Neural cell (in vitro differentiated cells): ENCODE data around the gene PAK5. TPM values are rescaled to one million over a fixed set of nuclear protein-coding genes. Genes with fewer than 3 reads are reported as not detected.

Experiments used
- H2AFZ ChIP-seq: fragments of 200-600, 300-800 bp; sonication (generic), shearing (Covaris generic); 2 replicates; pipeline ENCODE4 v1.6.0; 2014; ENCODE audit warnings: low read depth, mild to moderate bottlenecking, antibody characterized with exemption, low read length, moderate library complexity
- H3F3A ChIP-seq: fragments of 200-600 bp; shearing (Covaris generic); 2 replicates; pipeline ENCODE4 v1.6.1; 2016; ENCODE audit warnings: mild to moderate bottlenecking, moderate library complexity, mixed read lengths, antibody characterized with exemption, low read length; ENCODE audit not compliant: insufficient read depth, poor library complexity, severe bottlenecking
- H3K27ac ChIP-seq: fragments of 200-600, 300-800 bp; sonication (generic), shearing (Covaris generic); 2 replicates; pipeline ENCODE4 v1.5.1; 2014; ENCODE audit warnings: mild to moderate bottlenecking, low read length, moderate library complexity
- H3K27me3 ChIP-seq: fragments of 300-800, 200-600 bp; sonication (generic), shearing (Covaris generic); 2 replicates; pipeline ENCODE4 v1.6.0; 2014; ENCODE audit warnings: mild to moderate bottlenecking, low read depth, low read length, moderate library complexity; ENCODE audit not compliant: insufficient read depth
- H3K36me3 ChIP-seq: fragments of 300-800, 200-600 bp; sonication (generic), shearing (Covaris generic); 2 replicates; pipeline ENCODE4 v1.5.1; 2014; ENCODE audit warnings: mild to moderate bottlenecking, antibody characterized with exemption, low read length, moderate library complexity; ENCODE audit not compliant: insufficient read depth
- H3K4me2 ChIP-seq: fragments of 300-800, 200-600 bp; sonication (generic), shearing (Covaris generic); 2 replicates; pipeline ENCODE4 v1.6.0; 2014; ENCODE audit warnings: mild to moderate bottlenecking, low read length
- H3K4me3 ChIP-seq: fragments of 300-800, 200-600 bp; sonication (generic), shearing (Covaris generic); 2 replicates; pipeline ENCODE4 v1.5.1; 2014; ENCODE audit warnings: mild to moderate bottlenecking, low read length, moderate library complexity
- H3K79me2 ChIP-seq: fragments of 200-600 bp; shearing (Covaris generic); replicated peaks from 2 replicates; pipeline ENCODE4 v1.6.0; 2014; ENCODE audit warnings: mild to moderate bottlenecking, low read length, moderate library complexity; ENCODE audit not compliant: insufficient read depth
- H3K9ac ChIP-seq: fragments of 300-800, 200-600 bp; sonication (generic), shearing (Covaris generic); 2 replicates; pipeline ENCODE4 v1.6.1; 2016; ENCODE audit warnings: mild to moderate bottlenecking, low read length, mixed read lengths
- H3K9me2 ChIP-seq: fragments of 200-600 bp; shearing (Covaris generic); 2 replicates; pipeline ENCODE4 v1.6.1; 2016; ENCODE audit warnings: mild to moderate bottlenecking, low read length, mixed read lengths; ENCODE audit not compliant: insufficient read depth
- H3K9me3 ChIP-seq: fragments of 200-600, 300-800 bp; sonication (generic), shearing (Covaris generic); 2 replicates; pipeline ENCODE4 v1.6.1; 2016; ENCODE audit warnings: mild to moderate bottlenecking, mixed run types, low read length, moderate library complexity, mixed read lengths
- H4K20me1 ChIP-seq: fragments of 200-600 bp; shearing (Covaris generic); 2 replicates; pipeline ENCODE4 v1.6.1; 2016; ENCODE audit warnings: mild to moderate bottlenecking, mixed run types; ENCODE audit not compliant: insufficient read depth
- EP300 ChIP-seq: fragments of 450-650 bp; conservative IDR thresholded peaks from 2 replicates; pipeline ENCODE4 v1.6.1; 2014; ENCODE audit warnings: antibody characterized with exemption, mild to moderate bottlenecking, moderate library complexity; ENCODE audit not compliant: poor library complexity, severe bottlenecking
- EZH2 ChIP-seq: fragments of 200-600, 300-800 bp; shearing (Covaris generic), sonication (generic); IDR thresholded peaks from 2 replicates; pipeline ENCODE4 v1.6.1; 2014; ENCODE audit warnings: antibody characterized with exemption, low read length, borderline replicate concordance, mild to moderate bottlenecking; ENCODE audit not compliant: insufficient read depth, poor library complexity, severe bottlenecking
- MXI1 ChIP-seq: fragments of 450-650 bp; conservative IDR thresholded peaks from 2 replicates; pipeline ENCODE4 v1.6.1; 2014; ENCODE audit warnings: antibody characterized with exemption, mild to moderate bottlenecking; ENCODE audit not compliant: poor library complexity, severe bottlenecking
- POLR2AphosphoS5 ChIP-seq: IDR thresholded peaks from 2 replicates; pipeline ENCODE4 v1.6.1; 2012
- RAD21 ChIP-seq: fragments of 450-650 bp; conservative IDR thresholded peaks from 2 replicates; pipeline ENCODE4 v1.6.1; 2014; ENCODE audit warnings: antibody characterized with exemption, mild to moderate bottlenecking, moderate library complexity
- REST ChIP-seq: IDR thresholded peaks from 2 replicates; pipeline ENCODE4 v1.6.1; 2012; ENCODE audit warnings: borderline replicate concordance
- SMC3 ChIP-seq: fragments of 450-650 bp; conservative IDR thresholded peaks from 2 replicates; pipeline ENCODE4 v1.6.1; 2014; ENCODE audit warnings: antibody characterized with exemption, mild to moderate bottlenecking, moderate library complexity; ENCODE audit not compliant: poor library complexity
- TAF1 ChIP-seq: IDR thresholded peaks from 2 replicates; pipeline ENCODE4 v1.6.1; 2012; ENCODE audit warnings: low read depth
- polyA plus RNA-seq: library from polyadenylated mRNA; depleted of rRNA; stranded (reverse); fragments of >200 nt; gene quantifications from 2 replicates; pipeline ENCODE4 v1.2.3, GENCODE V29; 2014
- TF ChIP-seq, protein P1 (sequence below): fragments of 450-650 bp; IDR thresholded peaks from 2 replicates; pipeline ENCODE4 v1.5.1; 2014; ENCODE audit warnings: antibody characterized with exemption, mild to moderate bottlenecking, moderate library complexity; ENCODE audit not compliant: poor library complexity, severe bottlenecking

The PAK5 gene
- polyA plus RNA-seq, 1 donor from 2014 or later: 48.3 TPM

DNA sequence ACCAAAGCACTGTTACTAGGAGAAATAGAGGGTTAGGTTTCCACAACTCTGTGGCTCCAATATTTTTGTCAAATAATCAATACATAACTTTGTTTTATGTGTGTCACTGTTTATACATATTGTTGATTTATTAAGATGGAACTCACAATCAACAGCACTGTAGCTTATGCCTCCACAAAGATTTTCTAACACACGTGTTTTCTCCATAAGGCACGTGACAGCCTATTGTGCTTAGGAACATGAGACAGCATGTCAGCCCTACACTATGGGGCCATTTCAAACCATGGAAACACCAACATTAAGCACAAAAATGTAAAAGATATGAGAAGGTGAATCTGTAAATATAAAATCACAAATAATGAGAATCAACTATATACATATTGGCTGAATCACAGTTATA, 127.0 kb downstream of the PAK5 start:
- no peak overlapping the region for H3K9ac ChIP-seq
- H3K27me3 ChIP-seq: no peaks in the 10 kb centered on the region
- H3K4me2 ChIP-seq: no peak overlapping the region
- no peaks in the 10 kb centered on the region for H3K36me3 ChIP-seq
- no peak overlapping the region for H2AFZ ChIP-seq
- TF ChIP-seq SMC3 (no peak), MXI1 (no peak), POLR2AphosphoS5 (no peak), REST (no peak), EZH2 (no peak), EP300 (no peak), TAF1 (no peak), RAD21 (no peak)
- TF ChIP-seq, protein P1, sequence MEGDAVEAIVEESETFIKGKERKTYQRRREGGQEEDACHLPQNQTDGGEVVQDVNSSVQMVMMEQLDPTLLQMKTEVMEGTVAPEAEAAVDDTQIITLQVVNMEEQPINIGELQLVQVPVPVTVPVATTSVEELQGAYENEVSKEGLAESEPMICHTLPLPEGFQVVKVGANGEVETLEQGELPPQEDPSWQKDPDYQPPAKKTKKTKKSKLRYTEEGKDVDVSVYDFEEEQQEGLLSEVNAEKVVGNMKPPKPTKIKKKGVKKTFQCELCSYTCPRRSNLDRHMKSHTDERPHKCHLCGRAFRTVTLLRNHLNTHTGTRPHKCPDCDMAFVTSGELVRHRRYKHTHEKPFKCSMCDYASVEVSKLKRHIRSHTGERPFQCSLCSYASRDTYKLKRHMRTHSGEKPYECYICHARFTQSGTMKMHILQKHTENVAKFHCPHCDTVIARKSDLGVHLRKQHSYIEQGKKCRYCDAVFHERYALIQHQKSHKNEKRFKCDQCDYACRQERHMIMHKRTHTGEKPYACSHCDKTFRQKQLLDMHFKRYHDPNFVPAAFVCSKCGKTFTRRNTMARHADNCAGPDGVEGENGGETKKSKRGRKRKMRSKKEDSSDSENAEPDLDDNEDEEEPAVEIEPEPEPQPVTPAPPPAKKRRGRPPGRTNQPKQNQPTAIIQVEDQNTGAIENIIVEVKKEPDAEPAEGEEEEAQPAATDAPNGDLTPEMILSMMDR: no peak
- H3F3A ChIP-seq: no peaks in the 10 kb centered on the region
- H3K79me2 ChIP-seq: peaks cover 5% of the 10 kb centered on the region
- no peak overlapping the region for H3K27ac ChIP-seq
- no peaks in the 10 kb centered on the region for H3K9me3 ChIP-seq
- H4K20me1 ChIP-seq: no peaks in the 10 kb centered on the region
- H3K4me3 ChIP-seq: no peak overlapping the region
- H3K9me2 ChIP-seq: no peaks in the 10 kb centered on the region

- Histone ChIP-seq H3K36me3 (no peaks in the 10 kb centered on the region), H3K9me3 (no peaks in the 10 kb centered on the region), H3K27me3 (no peaks in the 10 kb centered on the region), H4K20me1 (no peaks in the 10 kb centered on the region), H3K79me2 (peaks cover 5% of the 10 kb centered on the region), H3K4me3 (no peak overlapping the region), H3F3A (no peaks in the 10 kb centered on the region), H2AFZ (no peak overlapping the region), H3K9ac (no peak overlapping the region), H3K27ac (no peak overlapping the region), H3K9me2 (no peaks in the 10 kb centered on the region), H3K4me2 (no peak overlapping the region)
- no peak for TF ChIP-seq SMC3
- TF ChIP-seq, protein P1: no peak
- no peak for TF ChIP-seq EZH2
- no peak for TF ChIP-seq RAD21
- no peak for TF ChIP-seq POLR2AphosphoS5
- TF ChIP-seq REST: no peak
- no peak for TF ChIP-seq MXI1
- TF ChIP-seq EP300: no peak
- TF ChIP-seq TAF1: no peak
These were observed 128.2 kb downstream of the PAK5 start for GRCh38 chr20:9710685-9711084.
